HG03025 (cell line): Measurements from ENCODE around the gene TMEM117.

Source experiments
- ATAC-seq: cut with Tn5 transposase; IDR thresholded peaks from one replicate; pipeline ENCODE4 v1.9.1; 2021; ENCODE audit warnings: mild to moderate bottlenecking, moderate library complexity; ENCODE audit not compliant: unreplicated experiment, low FRiP score

The TMEM117 gene

DNA sequence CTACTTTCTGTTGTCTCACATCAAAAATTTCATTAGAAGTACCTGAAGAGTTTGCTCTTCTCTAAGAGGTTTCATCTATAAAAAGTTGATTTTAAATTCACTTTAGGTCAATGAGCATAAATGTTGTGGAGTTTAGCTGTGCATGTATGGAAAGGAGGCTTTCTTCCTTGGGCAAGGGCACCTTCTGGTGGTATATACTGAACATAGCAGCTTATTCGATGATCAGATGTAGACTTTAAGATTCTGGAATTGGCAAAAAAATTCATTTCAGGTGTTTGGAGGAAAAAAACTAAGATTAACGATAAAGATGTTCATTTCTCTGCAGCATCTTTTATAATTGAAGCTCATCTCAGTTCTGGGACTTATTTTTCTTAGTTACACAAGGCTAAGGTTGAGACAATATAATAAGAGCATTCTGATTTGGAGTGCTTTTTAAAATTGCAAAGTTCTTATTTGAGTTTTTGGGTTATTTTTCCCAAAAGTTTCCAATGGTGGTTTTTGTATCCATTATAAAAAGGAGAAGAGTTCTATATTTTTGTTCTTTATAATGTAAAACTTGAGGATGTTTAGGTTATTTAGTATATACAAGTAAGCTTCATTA is 46.8 kb downstream of the TMEM117 start:
- ATAC-seq: peak; percentile 75

DNA sequence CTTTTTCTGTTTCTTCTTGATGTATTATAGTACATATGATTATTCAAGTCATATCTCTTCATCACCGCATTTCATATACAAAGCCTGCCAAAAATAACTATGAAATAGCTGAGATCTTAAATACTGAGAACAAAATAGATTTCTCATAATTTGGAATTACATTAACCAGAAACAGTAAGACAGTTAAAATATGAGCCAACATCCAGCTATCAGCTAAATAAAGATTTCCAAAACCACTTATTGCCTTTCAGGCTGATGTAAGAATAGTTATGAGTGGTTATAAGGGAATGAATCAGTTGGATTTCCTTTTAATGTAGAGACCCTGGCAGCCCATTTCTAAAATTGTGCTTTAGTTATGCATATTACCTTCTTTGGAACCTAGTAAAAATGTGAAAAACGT is 47.4 kb downstream of the TMEM117 start:
- ATAC-seq: no peak

DNA sequence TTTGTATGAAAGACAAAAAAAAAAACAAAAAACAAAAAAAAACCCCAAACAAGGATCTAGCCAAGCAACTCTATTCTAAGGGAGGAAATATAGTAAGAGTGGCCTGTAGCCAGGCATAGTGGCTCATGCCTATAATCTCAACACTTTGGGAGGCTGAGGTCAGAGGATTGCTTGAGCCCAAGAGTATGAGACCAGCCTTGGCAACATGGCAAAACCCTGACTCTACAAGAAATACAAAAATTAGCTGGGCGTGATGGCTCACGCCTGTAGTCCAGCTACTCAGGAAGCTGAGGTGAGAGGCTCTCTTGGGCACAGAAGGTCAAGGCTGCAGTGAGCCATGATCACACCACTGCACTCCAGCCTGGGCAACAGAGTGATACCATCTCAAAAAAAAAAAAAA is 47.9 kb downstream of the TMEM117 start:
- ATAC-seq: no peak

DNA sequence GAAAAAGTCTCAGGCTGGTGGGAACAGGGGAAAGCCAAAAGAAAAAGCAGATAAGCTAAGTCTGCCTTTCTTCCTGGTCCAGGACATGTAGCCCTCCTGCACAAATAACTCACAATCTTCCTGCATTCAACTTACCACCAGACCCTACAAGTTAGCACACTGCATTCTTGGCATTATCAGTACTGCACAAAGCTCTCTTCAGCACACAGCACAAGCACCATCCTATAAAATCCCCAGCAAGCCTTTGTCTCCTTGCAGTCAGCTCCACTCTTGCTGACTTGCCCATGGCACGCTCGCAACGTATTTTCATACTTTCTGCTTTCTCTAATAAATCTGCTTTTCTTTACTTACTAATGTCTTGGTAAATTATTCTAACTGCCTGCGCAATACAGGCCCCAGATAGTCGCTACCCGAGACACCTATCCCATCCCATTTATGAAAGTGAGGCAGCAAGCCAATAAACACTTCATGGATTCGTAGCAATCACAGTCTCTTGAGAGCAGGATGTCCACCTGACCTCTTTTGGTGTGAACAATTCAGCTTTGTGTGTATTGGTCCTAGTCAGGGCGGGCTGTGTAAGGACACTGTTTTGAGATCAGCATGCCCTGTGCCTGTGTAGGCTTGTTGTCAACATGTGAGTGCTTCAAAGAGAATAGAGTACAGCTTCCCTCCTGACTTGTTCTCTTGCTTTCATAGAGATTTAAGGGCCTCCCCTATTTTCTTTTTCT is 49.0 kb downstream of the TMEM117 start:
- ATAC-seq: no peak

DNA sequence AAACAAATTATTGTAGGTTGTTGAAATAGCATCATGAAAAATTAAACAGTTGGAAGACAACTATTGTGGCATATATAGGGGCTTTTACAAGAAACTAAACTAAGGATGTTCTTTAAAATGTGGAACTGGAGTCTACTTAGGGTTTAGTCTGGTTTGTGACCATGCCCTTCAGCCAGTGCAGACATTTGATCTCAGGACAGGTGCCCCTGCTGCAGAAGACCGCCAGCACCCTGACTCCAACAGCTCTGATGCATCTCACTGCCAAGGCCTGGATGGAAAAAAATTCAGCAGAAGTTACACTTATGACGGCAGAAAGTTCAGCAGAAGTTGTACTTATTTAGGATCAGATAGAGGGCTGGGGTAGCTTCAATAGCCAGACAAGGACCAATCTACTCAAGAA is 51.5 kb downstream of the TMEM117 start:
- no peak for ATAC-seq

DNA sequence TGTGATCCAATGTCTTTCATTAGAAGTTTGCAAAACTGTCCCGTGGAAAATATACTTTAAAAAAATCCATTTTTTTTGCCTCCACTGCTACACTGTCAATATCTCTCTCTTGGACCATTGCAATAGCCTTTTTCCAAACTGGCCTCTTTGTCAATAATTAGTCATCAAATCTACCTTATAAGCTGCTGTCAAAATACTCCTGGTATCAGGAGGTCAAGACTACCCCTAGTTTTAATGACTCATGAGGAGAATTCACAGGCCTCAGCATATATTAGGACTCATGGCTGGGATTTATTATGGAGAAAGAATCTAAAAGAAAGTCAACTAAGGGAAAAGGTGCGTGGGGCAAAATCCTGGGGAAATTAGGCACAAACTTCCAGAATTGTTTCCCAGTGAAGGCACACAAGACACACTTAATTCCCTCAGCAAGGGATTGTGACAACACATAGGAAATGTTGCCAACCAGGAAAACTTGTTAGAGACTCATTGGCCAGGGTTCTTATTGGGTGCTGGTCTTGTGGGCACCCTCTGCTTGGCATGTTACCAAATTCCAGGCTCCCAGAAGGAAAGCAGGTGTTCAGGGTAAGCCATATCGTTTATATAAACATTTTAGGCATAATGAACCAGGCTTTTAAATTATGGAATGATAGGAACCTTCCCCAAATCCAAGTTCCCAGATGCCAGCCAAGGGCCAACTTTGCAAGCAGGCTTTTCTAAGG is 56.1 kb downstream of the TMEM117 start:
- ATAC-seq: no peak

DNA sequence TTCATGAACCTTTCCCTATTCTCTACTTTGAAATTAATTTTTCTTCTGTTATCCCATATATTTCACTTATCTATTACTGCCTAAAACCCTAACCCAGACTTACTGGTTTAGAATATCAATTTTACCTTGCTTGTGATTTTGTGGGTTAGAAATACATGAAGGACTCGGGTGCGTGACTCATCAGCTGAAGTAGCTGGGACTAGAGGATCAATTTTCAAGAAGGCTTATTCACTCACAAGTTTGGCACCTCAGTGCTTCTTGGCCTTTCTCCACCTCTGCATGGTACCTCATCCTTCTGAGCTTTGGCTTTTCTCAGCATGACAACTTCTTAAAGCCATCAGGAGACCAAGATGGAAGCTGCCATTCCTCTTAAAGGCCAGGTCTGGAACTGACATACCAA is 57.8 kb downstream of the TMEM117 start:
- ATAC-seq: no peak

DNA sequence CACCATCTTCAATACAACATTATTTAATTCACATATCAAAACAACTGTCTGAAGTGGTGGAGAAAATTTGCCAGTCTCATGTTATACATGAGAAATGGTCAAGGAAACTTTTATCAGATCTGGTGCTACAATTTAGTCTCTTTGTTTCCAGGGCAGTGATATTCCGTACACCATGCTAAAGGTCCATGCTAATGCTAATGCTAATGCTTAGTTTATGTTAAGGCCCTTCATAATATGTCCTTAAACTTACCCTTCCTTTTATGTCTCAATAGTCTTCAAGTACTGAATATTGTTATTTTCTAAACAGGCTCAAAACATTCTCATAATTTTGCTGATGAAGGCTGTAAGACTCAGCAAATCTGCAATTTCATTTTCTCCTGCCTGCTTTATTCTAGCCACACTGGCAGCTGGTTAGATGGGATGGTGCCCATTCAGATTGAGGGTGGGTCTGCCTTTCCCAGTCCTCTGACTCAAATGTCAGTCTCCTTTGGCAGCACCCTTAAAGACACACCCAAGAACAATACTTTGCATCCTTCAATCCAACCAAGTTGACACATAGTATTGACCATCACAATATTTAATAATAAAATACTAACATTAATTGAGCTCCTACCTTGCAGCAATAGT is 59.8 kb downstream of the TMEM117 start:
- ATAC-seq: no peak

DNA sequence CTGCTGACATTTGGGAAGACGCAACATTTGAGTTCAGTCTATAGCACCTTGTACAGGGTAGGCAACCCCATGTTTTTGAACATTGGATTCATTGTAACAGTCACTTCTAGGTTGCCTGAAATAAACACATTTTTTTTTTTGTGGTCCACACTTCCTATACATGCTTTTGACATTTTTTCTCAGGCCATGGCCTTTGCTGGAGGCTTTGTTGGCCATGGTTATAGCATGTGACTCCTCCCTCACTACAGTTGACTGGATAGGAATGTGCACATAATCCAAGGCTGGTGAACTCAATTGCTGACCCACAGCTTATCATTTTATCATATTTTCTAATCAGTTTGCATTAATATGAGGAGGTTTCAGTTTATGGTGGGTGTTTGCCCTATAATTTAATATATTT is 60.6 kb downstream of the TMEM117 start:
- no peak for ATAC-seq

DNA sequence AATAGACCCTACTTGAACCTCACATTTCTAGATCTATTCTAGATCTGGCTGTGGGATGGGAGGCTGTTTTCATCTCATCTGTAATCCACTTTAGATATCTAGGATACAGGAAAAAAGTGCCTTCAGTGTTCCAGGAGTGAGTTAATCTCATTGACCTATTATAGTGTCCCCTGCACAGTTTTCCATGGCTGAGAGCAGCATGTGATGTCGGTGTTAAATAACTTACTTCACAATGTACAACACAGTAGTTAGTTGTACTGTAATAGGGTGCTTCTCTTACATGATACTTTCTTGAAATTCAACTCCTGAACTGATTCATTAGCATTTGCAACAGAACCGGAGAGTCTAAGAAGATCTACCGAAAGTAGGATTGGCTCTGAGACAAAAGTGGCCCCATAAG is 62.6 kb downstream of the TMEM117 start:
- ATAC-seq: no peak

DNA sequence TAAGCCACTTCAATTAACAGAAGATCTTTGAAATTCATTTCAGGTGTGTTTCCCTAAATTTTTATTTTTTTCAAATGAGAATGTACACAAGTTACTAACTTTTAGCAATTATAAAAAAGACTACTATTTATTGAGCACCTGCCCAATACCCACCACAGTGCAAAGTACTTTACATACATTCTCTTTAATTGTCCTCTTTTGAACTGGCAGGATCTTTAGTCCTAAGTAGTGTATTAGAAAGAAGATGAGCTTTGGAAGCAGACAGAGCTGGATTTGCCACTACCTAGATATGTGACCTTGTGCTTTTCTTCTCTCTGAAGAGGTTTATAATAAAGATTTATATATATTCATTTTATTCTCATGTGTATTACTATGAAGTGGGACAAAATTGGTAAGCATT is 63.7 kb downstream of the TMEM117 start:
- no peak for ATAC-seq

DNA sequence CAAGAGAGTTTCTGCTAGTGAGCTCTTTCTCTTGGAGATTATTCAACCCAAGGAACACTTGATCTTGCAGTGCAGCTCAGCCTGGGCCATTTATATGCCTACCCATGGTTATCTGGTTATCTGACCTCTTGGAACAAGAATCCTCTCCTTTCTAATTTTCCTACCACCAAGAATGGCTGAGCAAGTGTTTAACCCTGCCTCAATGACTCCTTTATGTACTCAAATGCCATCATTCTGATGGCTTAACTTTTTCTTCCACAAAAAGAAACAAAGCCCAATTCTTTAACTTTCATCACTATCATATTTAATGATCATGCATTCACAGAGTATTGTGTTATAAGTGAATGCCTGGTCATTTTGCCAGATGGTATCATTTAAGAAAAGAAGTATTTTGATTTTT is 67.8 kb downstream of the TMEM117 start:
- ATAC-seq: no peak

DNA sequence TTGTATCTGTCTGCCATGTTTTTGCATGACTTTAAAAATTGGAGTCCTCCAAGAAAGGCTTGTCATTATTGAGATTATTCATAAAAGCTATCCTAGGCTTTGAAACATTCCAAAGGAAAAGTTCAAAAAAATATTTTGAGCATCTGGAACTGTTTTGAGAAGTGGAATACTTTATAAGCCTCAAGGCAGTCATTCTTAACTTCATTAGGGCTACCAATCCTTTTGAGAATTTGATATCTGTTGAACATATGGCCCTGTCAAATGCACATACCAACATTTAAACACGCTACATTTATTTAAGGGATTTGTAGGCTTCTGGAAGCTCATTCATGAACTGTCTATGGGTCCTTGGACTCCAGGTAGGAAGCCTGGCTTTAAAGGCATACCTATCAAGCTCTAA is 77.0 kb downstream of the TMEM117 start:
- no peak for ATAC-seq

DNA sequence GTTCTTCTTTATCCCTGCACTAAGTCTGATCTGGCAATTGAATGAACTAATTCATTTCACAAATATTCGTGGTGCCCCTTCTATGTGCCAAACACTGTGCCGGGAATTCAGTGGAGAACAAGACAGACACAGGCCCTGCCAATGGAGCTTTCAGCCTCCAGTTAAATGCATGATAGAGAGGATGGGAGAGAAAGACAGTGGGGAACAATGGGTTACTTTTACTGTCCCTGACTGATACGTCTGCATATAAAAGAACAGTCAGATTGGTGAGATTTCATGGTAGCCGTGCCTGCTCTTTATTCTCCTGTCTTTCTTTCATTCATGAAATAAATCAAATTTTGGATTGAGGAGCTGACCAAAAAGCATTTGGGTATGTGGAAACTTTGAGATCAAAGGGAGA is 78.5 kb downstream of the TMEM117 start:
- no peak for ATAC-seq

DNA sequence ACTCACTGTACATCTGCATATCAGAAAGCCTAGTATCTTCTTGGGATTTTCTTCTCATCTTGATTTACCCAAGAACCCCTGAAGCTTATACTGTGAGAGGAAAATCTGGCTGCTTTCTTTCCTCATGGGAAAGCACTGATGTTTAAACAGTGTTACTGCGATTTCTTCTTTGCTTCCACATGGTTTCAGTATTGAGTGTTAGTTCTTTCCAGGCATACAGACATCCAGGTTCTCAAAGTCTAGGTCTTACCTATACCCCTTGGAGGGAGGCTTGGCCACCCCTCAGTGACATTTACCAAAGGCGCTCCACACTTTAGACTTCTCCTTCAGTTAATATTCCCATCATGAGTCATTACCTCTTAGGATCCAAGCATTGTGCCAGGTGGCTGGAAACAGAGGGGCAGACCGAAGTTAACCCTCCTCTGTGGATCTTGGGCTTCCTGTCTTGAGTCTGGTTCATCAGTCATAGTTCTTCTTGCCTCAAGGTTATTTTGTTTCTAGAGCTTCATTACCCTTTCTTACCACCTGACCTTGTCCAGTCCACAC is 79.1 kb downstream of the TMEM117 start:
- no peak for ATAC-seq

DNA sequence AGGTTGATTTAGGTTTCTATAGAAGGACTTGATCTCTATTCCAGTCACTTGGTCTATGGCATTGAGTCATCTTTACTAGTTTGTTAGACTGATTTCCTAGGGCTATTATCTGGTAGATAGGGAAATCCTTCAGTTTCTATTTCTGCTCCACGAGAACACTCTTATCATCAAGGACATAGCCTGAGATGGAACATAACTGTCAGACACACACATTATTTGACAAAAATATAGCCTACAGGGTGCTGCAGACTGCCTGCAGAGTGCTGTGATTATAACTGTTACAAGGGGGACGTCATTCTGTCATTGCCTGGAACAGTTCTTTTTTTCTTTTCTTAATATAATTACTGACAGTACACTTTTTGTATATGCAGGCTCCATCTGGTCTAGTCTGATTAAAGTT is 82.0 kb downstream of the TMEM117 start:
- no peak for ATAC-seq

DNA sequence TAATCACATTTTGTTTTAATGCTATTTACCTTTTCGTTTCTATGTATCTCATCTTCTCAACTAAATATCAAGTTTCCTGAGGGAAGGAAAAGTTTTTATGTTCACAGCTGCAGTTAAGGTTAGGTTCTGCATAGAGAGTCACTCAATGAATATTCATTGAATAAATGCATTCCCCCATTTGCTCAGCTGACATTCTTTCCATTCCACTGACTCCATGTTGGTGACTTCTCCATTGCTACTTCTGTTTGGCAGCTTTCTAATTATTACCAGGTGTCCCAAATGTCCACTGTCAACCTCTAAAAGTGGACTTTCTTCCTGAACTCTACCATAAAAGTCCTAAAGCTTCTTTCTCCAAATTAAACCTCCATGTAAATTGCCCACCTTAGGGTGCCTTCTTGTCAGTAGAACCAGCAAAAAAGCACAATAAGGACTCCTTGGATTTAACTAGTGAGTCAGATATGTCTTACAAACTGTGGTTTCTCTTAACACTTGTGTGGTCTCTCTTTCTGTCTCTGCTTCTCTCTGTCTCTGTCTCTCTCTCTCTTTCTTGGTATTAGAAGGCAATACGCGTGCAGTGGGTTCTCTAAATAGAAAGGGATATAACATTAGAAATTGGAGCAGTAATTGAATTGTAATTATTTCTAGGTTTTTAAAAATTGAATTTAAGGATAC is 85.9 kb downstream of the TMEM117 start:
- ATAC-seq: no peak

DNA sequence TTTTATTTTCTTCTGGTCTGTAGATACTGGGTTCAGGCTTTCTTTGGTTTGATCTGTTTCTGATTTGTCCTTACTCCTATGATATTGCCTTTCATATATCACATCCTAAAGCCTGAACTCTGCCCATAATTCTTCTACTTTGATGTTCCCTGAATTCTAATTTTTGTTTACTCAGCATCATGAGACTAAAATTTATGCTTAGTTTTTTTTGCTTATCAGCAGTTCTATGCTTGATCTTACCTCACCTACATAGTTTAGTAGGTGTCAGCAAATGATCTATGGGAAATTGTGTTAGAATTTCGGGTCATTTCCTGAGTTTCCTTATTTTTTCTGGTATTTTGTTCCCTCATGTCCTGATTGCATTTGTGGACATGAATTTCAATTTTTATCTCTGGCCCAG is 94.2 kb downstream of the TMEM117 start:
- no peak for ATAC-seq

DNA sequence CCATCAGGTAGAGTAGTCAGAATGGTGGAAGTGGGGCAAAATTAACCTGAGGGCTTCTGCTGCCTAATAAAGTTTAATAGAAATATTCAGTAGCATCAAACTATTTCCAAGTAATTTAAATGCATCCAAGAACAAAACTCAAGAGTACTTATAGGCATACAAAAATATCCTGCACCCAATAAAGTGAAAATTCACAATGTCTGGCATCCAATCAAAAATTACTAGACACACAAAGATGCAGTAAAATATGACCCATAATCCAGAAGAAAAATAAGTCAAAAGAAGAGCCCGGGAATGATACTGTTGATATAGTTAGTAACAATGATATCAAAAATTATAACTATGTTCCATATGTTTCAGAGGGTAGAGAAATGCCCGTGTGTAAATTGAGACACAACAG is 95.3 kb downstream of the TMEM117 start:
- no peak for ATAC-seq

DNA sequence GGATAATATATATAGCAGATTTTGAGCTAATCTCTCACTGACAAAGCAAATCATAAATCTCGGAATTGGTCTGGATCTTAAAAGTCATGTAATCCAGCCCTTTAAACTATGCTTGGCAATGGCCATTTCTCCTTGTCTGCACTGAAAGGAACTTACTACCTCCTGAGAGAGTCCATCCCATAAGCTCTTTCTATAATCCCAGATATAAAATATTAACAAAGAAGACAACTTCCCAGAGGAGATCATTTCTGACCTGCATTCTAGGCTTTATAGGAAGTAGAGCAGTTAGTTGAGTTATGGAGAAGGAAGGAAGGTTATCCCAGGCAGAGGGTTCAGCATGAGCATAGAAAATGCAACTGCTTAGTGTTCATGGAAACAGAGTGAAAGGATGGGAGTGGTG is 99.7 kb downstream of the TMEM117 start:
- ATAC-seq: no peak

DNA sequence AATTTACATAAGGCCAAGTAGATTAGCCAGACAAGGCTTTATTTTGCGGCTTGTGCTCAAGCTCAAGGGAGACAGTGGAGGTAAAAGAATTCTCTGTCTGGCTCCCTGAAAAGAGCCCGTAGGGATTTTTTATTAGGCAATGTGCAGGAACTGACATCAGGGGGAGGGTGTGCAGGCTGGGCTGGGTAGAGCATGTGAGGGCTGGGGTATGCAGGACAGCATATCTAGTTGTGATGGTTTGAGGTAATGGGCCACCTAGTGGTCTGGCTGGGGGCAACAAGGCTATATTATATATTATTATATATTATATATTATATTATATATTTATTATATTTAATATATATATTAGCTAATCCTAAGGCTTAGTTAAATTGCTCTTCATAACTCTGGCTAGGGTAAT is 102.1 kb downstream of the TMEM117 start:
- no peak for ATAC-seq
